B cell (primary cell): ENCODE measurements around the gene MYF5. TPM values are rescaled to one million over a fixed set of nuclear protein-coding genes. Genes with fewer than 3 reads are reported as not detected.

Experiments
- ATAC-seq: fragments of 200-7000 bp; cut with Tn5 transposase; one replicate; pipeline ENCODE4 v1.10.0; 2021; ENCODE audit warnings: low read depth, mild to moderate bottlenecking, moderate number of reproducible peaks, moderate library complexity
- CTCF ChIA-PET: fragments of 350-600 bp; sonication (Branson Sonifier 250); formaldehyde crosslinking; loops from one replicate; lab custom pipeline; 2021; ENCODE audit warnings: antibody characterized with exemption, inconsistent platforms; lab: Charles Lee
- POLR2A ChIA-PET: fragments of 350-600 bp; sonication (Branson Sonifier 250); formaldehyde crosslinking; loops from one replicate; lab custom pipeline; 2021; ENCODE audit warnings: antibody characterized with exemption; lab: Charles Lee
- DNase-seq: peaks from one replicate; pipeline ENCODE4 v3.0.0; 2013
- H2AFZ ChIP-seq: 2 replicates; pipeline ENCODE4 v1.6.1; 2012; ENCODE audit warnings: mild to moderate bottlenecking, low read depth, low read length; ENCODE audit not compliant: insufficient read depth, poor library complexity, severe bottlenecking
- H3K27ac ChIP-seq, 2 donors: 1 replicate in 1 of 2; 2 replicates in 1 of 2; pipeline ENCODE4 v1.5.1; 2012 to 2013; ENCODE audit warnings: low read length in 2 of 2, mild to moderate bottlenecking in 2 of 2, moderate library complexity in 1 of 2
- H3K27me3 ChIP-seq, 4 experiments: fragments of 200-600 bp in 1 of 4; sonication (generic) in 1 of 4; replicated peaks in 1 of 4; 1 replicate in 2 of 4; 2 replicates in 2 of 4; pipeline versions ENCODE4 v1.6.1 to v1.7.0; 2013 to 2016; ENCODE audit warnings: low read length in 3 of 4, mild to moderate bottlenecking in 2 of 4, mixed read lengths in 1 of 4, moderate library complexity in 1 of 4; ENCODE audit not compliant: insufficient read depth in 4 of 4, control insufficient read depth in 3 of 4; ENCODE audit errors: control extremely low read depth in 1 of 4
- H3K36me3 ChIP-seq, 2 experiments: replicated peaks in 1 of 2; 1 replicate in 1 of 2; 2 replicates in 1 of 2; pipeline versions ENCODE4 v1.6.1 to v1.7.1; 2013; ENCODE audit warnings: low read length in 1 of 2; ENCODE audit not compliant: insufficient read depth in 2 of 2, control insufficient read depth in 1 of 2; ENCODE audit errors: control extremely low read depth in 1 of 2, extremely low read depth in 1 of 2
- H3K4me1 ChIP-seq, 2 donors: fragments of 200-600 bp in 1 of 2; sonication (generic) in 1 of 2; 1 replicate in 1 of 2; 2 replicates in 1 of 2; pipeline versions ENCODE4 v1.5.1 to v1.6.1; 2013 to 2017; ENCODE audit warnings: low read length in 2 of 2; ENCODE audit not compliant: control insufficient read depth in 2 of 2, insufficient read depth in 2 of 2
- H3K4me2 ChIP-seq: replicated peaks from 2 replicates; pipeline ENCODE3; 2012; ENCODE audit warnings: mild to moderate bottlenecking, low read depth, low read length; ENCODE audit not compliant: poor library complexity, severe bottlenecking
- H3K4me3 ChIP-seq, 5 experiments: fragments of 200-600 bp in 1 of 5; sonication (generic) in 1 of 5; 1 replicate in 3 of 5; 2 replicates in 2 of 5; pipeline versions ENCODE4 v1.5.1 to v1.7.0; 2011 to 2016; ENCODE audit warnings: low read length in 4 of 5, mild to moderate bottlenecking in 4 of 5, low read depth in 2 of 5, control low read depth in 1 of 5, moderate library complexity in 1 of 5; ENCODE audit not compliant: insufficient read depth in 1 of 5; ENCODE audit errors: control extremely low read depth in 1 of 5, extremely low read depth in 1 of 5
- H3K79me2 ChIP-seq: fragments of 200-600 bp; sonication (generic); one replicate; pipeline ENCODE4 v1.6.0; 2016; ENCODE audit warnings: low read length; ENCODE audit not compliant: control insufficient read depth, insufficient read depth
- H3K9ac ChIP-seq: fragments of 200-600 bp; sonication (generic); 2 replicates; pipeline ENCODE4 v1.6.1; 2017; ENCODE audit warnings: mild to moderate bottlenecking, low read length, moderate library complexity
- H3K9me3 ChIP-seq, 3 donors: one replicate each; pipeline versions ENCODE4 v1.6.1 to v1.7.1; 2013; ENCODE audit warnings: low read length in 2 of 3; ENCODE audit not compliant: control insufficient read depth in 2 of 3, insufficient read depth in 1 of 3; ENCODE audit errors: control extremely low read depth in 1 of 3
- H4K20me1 ChIP-seq: 2 replicates; pipeline ENCODE4 v1.6.0; 2012; ENCODE audit warnings: mild to moderate bottlenecking, low read length; ENCODE audit not compliant: insufficient read depth, control insufficient read depth, poor library complexity, severe bottlenecking
- H3K27ac Mint-ChIP-seq: one replicate; pipeline ENCODE4 v1.8.0; 2021; ENCODE audit warnings: mixed read lengths
- H3K27me3 Mint-ChIP-seq: one replicate; pipeline ENCODE4 v1.8.0; 2021; ENCODE audit warnings: mixed read lengths
- H3K4me1 Mint-ChIP-seq: one replicate; pipeline ENCODE4 v1.8.0; 2021; ENCODE audit warnings: mixed read lengths
- H3K4me3 Mint-ChIP-seq: one replicate; pipeline ENCODE4 v1.8.0; 2021; ENCODE audit warnings: mixed read lengths
- H3K9me3 Mint-ChIP-seq: one replicate; pipeline ENCODE4 v1.8.0; 2022; ENCODE audit warnings: mixed read lengths; ENCODE audit not compliant: insufficient read depth
- EZH2 ChIP-seq: IDR thresholded peaks from 2 replicates; pipeline ENCODE4 v1.6.1; 2012; ENCODE audit warnings: borderline replicate concordance, low read depth, mild to moderate bottlenecking, moderate library complexity, low read length; ENCODE audit not compliant: insufficient read depth, poor library complexity, severe bottlenecking
- WGBS: methylation state at CpG from one replicate; pipeline ENCODE4 v1.1.5; 2013; ENCODE audit warnings: missing lambda C conversion rate; ENCODE audit not compliant: insufficient coverage; 5-methylcytosine and 5-hydroxymethylcytosine counted together
- intact Hi-C: fragments of 100-400 bp; cut with micrococcal nuclease; formaldehyde crosslinking; loops from one replicate; pipeline ENCODE4 v1.10.0; 2022
- polyA plus RNA-seq: library from polyadenylated mRNA; depleted of rRNA; stranded (reverse); fragments of >200 nt; gene quantifications from 2 replicates; pipeline ENCODE4 v1.2.3, GENCODE V29; 2012
- total RNA-seq, 2 donors: library from RNA; stranded (reverse); fragments of 120-200 nt in 1 of 2; gene quantifications; 1 replicate in 1 of 2; 2 replicates in 1 of 2; pipeline versions ENCODE4 v1.2.3 to v1.2.4, GENCODE V29; 2013 to 2022
- TF ChIP-seq, protein P1 (sequence below): fragments of 200-600 bp; IDR thresholded peaks from one replicate; pipeline ENCODE4 v1.8.0; 2022; ENCODE audit warnings: antibody characterized with exemption, mild to moderate bottlenecking

The MYF5 gene
- total and polyA plus RNA-seq, 2 donors (not counting 1 experiment from before 2014, with no cell fraction given), result not detected

DNA sequence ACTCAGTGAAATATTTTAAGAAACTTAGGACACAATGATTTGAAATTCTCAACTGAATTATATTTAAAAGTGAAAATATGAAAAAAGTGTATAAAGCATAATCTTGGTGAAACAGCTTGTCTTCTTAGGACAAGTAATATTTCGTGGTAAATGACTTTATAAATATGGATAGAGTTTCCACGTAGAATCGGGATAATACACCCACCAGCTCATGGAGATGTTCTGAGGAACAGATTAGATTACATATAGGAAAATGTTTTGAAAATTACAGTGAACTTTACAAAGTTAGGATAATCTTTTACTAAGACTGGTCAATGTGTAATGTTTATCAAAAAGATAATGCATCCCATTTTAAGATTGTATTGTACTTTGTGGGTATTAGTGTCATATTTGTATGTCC is 34.9 kb upstream of the MYF5 start:
- no CpG with 5 or more reads among the region's 3 CpGs for WGBS
- intact Hi-C loops, result no loop called here

DNA sequence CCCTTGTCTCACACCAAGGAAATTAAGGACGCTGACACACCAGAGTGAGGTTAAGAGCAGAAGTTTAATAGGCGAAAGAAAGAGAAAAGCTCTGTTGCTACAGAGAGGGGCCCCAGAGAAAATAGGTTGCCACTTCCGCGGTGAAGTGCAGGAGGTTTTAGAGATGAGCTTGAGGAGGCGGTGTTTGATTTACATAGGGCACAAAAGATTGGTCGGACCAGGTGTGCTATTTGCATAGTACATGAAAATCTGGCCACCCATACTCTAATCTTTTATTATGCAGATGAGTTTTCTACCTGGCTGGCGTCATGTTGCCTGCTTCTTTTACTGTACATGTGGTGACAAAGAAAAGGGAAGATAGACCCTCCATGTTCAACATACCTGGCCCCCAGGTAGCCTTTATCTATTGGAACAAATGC is 32.6 kb upstream of the MYF5 start:
- H3K9me3 Mint-ChIP-seq, result no peaks in the 10 kb centered on the region
- H3K27me3 ChIP-seq, result no peaks in the 10 kb centered on the region
- DNase-seq, result no peak
- no peak overlapping the region for H3K27ac Mint-ChIP-seq
- 70% methylated on average over 5 of the region's 7 CpGs for WGBS
- no peak overlapping the region for H3K4me2 ChIP-seq
- H3K4me3 ChIP-seq, result no peak overlapping the region
- no peak overlapping the region for H3K4me3 Mint-ChIP-seq
- POLR2A ChIA-PET, result no interaction called here
- no peak overlapping the region for H3K9ac ChIP-seq
- intact Hi-C loops, result no loop called here
- CTCF ChIA-PET, result no interaction called here
- H2AFZ ChIP-seq, result no peak overlapping the region
- no peaks in the 10 kb centered on the region for H3K4me1 ChIP-seq
- H3K4me1 Mint-ChIP-seq, result no peaks in the 10 kb centered on the region
- no peak overlapping the region for H3K27ac ChIP-seq
- no peak for ATAC-seq
- TF ChIP-seq, protein P1, sequence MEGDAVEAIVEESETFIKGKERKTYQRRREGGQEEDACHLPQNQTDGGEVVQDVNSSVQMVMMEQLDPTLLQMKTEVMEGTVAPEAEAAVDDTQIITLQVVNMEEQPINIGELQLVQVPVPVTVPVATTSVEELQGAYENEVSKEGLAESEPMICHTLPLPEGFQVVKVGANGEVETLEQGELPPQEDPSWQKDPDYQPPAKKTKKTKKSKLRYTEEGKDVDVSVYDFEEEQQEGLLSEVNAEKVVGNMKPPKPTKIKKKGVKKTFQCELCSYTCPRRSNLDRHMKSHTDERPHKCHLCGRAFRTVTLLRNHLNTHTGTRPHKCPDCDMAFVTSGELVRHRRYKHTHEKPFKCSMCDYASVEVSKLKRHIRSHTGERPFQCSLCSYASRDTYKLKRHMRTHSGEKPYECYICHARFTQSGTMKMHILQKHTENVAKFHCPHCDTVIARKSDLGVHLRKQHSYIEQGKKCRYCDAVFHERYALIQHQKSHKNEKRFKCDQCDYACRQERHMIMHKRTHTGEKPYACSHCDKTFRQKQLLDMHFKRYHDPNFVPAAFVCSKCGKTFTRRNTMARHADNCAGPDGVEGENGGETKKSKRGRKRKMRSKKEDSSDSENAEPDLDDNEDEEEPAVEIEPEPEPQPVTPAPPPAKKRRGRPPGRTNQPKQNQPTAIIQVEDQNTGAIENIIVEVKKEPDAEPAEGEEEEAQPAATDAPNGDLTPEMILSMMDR, result no peak
- TF ChIP-seq EZH2, result no peak
- H3K79me2 ChIP-seq, result no peaks in the 10 kb centered on the region
- H4K20me1 ChIP-seq, result no peaks in the 10 kb centered on the region
- no peaks in the 10 kb centered on the region for H3K27me3 Mint-ChIP-seq
- H3K36me3 ChIP-seq, result no peaks in the 10 kb centered on the region
- H3K9me3 ChIP-seq, result no peaks in the 10 kb centered on the region

More for the DNA sequence above, 34.9 kb upstream of the MYF5 start:
- no peaks in the 10 kb centered on the region for H3K36me3 ChIP-seq
- no peak overlapping the region for H3K27ac Mint-ChIP-seq
- H3K9ac ChIP-seq, result no peak overlapping the region
- no peak overlapping the region for H2AFZ ChIP-seq
- no peaks in the 10 kb centered on the region for H4K20me1 ChIP-seq
- H3K4me3 Mint-ChIP-seq, result no peak overlapping the region
- no peak overlapping the region for H3K4me2 ChIP-seq
- H3K9me3 Mint-ChIP-seq, result no peaks in the 10 kb centered on the region
- POLR2A ChIA-PET, result no interaction called here
- ATAC-seq (no peak), DNase-seq (no peak)
- no peak overlapping the region for H3K4me3 ChIP-seq
- no peaks in the 10 kb centered on the region for H3K27me3 ChIP-seq
- no peaks in the 10 kb centered on the region for H3K27me3 Mint-ChIP-seq
- CTCF ChIA-PET, result no interaction called here
- no peaks in the 10 kb centered on the region for H3K4me1 Mint-ChIP-seq
- TF ChIP-seq, protein P1, result no peak
- TF ChIP-seq EZH2, result no peak
- H3K27ac ChIP-seq, result no peak overlapping the region
- no peaks in the 10 kb centered on the region for H3K4me1 ChIP-seq
- no peaks in the 10 kb centered on the region for H3K9me3 ChIP-seq
- no peaks in the 10 kb centered on the region for H3K79me2 ChIP-seq
